HG02588 (cell line): Measurements from ENCODE around the gene PCBP4.

Source experiments
- ATAC-seq: cut with Tn5 transposase; IDR thresholded peaks from one replicate; pipeline ENCODE4 v1.9.1; 2021; ENCODE audit warnings: mild to moderate bottlenecking, moderate library complexity; ENCODE audit not compliant: unreplicated experiment

PCBP4 gene

GRCh38 chr3:51942603-51943450 lies 24.4 kb downstream of the PCBP4 start:
- ATAC-seq, result peak; percentile 22

- peak; percentile 89 for ATAC-seq
These were observed 25.3 kb downstream of the PCBP4 start, which contains the start of the genes PARP3 and RRP9 for GRCh38 chr3:51941798-51942602. Gene PARP3, plus strand, starts transcription at chr3:51942363. Its CDS starts 993 bp downstream, at chr3:51943356. Gene RRP9, minus strand, starts transcription at chr3:51941904. Its CDS starts 37 bp downstream, at chr3:51941867.

GRCh38 chr3:51941463-51941797 lies 25.8 kb downstream of the PCBP4 start:
- ATAC-seq, result no peak

- ATAC-seq, result no peak
These were observed 26.4 kb downstream of the PCBP4 start for GRCh38 chr3:51940648-51941462.

DNA sequence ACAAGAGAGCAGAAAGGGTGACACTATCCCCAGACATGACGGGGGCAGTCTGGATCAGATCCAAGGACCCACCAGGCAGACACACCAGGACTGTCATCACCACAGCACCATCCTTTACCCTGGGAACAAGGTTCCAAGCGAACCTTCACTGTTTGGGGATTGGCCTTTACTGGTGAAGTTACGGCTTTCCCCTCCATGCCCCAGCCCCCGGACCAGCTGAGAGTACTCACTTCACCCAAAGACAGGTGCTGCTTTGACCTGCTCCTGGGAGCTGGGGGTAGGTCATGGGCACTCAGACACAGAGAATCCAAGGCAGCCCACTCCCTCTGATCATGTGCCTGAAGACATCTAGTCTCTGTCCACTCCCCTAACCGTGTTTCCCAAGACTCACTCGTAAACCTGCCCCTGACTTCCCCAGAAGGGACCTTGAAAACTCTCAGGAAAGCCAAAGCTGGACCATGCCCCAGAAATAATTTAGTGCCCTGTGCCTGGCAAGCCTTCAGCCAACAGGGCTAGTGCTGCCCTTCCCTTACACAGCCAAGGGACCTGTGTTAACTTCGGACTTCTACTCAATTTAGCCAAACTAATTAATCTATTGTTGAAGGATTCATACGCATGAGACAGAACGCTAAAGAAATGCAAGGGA lies 28.4 kb downstream of the PCBP4 start:
- ATAC-seq, result no peak

DNA sequence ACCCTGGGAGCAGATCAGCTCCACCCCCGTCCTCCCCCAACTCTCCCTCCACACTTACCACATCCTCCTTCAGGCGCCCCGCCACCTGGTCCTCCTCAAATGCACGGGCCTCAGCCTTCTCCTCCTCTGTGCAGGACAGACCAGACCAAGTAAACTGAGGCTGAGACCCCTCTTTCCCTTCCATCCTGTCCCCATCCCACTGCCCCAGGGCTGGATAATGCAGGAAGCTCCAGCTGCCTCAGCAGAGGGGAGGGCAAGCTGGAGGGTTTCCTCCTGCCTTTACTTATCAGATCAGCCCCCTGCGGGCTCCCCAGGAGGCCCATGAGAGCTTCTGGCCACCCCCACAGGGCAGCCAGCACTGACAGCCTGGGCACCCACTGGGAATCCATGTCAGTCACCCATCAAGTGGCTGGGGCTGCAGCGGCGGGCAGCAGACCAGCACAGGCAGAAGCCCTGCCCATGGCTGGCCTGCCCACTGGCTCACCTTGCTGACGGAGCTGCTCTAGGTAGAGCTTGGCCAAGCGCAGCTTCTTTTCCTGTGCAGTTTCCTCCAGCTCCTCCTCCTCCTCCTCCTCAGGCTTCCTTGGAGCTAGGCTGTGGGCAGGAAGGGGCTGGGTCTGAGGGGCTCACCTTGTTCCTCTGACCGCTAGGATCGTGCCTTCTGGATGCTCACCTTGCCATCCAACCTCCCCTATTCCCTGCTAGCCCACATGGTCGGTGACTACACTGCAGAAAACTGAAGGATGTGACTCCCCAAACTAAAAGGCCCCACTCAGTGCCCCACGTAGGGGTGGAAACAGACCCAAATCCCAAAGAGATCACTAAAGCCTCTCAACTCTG lies 29.4 kb downstream of the PCBP4 start:
- ATAC-seq, result no peak

- ATAC-seq, result no peak
These were observed 30.2 kb downstream of the PCBP4 start for GRCh38 chr3:51937014-51937413.

- ATAC-seq, result no peak
These were observed 31.1 kb downstream of the PCBP4 start for GRCh38 chr3:51935886-51936755.

GRCh38 chr3:51934991-51935885 lies 32.0 kb downstream of the PCBP4 start:
- no peak for ATAC-seq

GRCh38 chr3:51934139-51934850 lies 33.0 kb downstream of the PCBP4 start:
- no peak for ATAC-seq

GRCh38 chr3:51933471-51934138 lies 33.6 kb downstream of the PCBP4 start:
- ATAC-seq, result no peak

DNA sequence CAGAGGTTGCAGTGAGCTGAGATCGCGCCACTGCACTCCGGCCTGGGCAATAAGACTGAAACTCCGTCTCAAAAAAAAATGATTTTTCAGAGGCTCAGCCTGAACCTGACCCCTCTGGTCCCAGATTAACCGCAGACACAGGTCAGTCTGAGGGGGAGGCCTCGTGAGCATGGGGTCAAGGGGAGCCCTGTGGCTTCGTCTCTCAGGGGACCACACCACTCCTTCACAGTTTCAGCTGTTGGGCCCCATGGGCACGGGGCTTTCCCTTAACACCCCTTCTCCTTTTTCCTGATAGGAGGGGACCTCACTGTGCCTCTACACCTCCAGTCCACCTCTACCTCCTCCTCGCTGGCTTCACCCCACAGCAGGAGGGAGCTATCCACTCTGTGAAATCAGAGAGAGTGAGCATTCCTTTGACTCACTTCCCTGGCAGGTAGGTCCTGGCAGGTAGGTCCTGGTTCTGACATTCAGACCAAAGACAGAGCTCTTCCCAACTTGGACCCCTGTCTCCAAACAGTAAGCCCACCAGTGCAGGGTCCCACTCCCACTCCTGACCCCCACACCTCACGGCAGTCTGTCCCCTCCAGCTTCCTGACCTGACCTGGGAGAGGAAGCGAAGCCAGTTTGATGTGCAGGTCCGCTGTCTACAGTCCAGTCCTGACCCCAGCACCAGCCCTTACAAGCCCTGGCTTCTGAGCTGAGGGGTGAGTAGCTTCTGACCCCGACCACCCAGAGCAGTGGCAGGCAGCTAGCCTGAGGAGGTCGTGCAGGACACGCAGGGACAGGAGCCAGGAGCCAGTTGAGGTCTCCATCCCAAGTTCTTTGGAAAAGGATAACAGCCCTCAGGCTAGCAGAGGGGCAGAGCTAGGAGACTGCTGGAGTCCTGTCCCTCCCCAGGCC lies 34.5 kb downstream of the PCBP4 start:
- ATAC-seq, result no peak

GRCh38 chr3:51931756-51932155 lies 35.5 kb downstream of the PCBP4 start:
- ATAC-seq, result no peak

GRCh38 chr3:51930439-51930838 lies 36.8 kb downstream of the PCBP4 start:
- ATAC-seq, result no peak

GRCh38 chr3:51929420-51930003 lies 37.7 kb downstream of the PCBP4 start:
- ATAC-seq, result no peak
